ENCODE data around the gene CACNA1B. TPM values are rescaled to one million over a fixed set of nuclear protein-coding genes. Genes with fewer than 3 reads are reported as not detected.

Gene CACNA1B
- total RNA-seq, 1 donor from 2014 or later, result 0.84 TPM

- H3K36me3 ChIP-seq (ENCODE audit: control insufficient read depth, insufficient read depth, low read length), result no peaks in the 10 kb centered on the region
- H3K27me3 ChIP-seq (ENCODE audit: control insufficient read depth, insufficient read depth, low read length), result no peaks in the 10 kb centered on the region
- no peak for DNase-seq (ENCODE audit: low read depth)
- TF ChIP-seq, protein P1, sequence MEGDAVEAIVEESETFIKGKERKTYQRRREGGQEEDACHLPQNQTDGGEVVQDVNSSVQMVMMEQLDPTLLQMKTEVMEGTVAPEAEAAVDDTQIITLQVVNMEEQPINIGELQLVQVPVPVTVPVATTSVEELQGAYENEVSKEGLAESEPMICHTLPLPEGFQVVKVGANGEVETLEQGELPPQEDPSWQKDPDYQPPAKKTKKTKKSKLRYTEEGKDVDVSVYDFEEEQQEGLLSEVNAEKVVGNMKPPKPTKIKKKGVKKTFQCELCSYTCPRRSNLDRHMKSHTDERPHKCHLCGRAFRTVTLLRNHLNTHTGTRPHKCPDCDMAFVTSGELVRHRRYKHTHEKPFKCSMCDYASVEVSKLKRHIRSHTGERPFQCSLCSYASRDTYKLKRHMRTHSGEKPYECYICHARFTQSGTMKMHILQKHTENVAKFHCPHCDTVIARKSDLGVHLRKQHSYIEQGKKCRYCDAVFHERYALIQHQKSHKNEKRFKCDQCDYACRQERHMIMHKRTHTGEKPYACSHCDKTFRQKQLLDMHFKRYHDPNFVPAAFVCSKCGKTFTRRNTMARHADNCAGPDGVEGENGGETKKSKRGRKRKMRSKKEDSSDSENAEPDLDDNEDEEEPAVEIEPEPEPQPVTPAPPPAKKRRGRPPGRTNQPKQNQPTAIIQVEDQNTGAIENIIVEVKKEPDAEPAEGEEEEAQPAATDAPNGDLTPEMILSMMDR (IDR thresholded peaks at IDR 0.05; ENCODE audit: insufficient read depth, low read length, poor library complexity, severe bottlenecking), result no peak
- no peak overlapping the region for H3K4me3 ChIP-seq (ENCODE audit: low read depth, low read length)
Observed at GRCh38 chr9:138116521-138116920, 238.9 kb downstream of the CACNA1B start.

GRCh38 chr9:138117101-138117750 is 239.6 kb downstream of the CACNA1B start:
- Histone ChIP-seq H3K4me3 (ENCODE audit: low read depth, low read length) (no peak overlapping the region), H3K27me3 (ENCODE audit: control insufficient read depth, insufficient read depth, low read length) (no peaks in the 10 kb centered on the region), H3K36me3 (ENCODE audit: control insufficient read depth, insufficient read depth, low read length) (no peaks in the 10 kb centered on the region)
- no peak for DNase-seq (ENCODE audit: low read depth)
- TF ChIP-seq, protein P1 (IDR thresholded peaks at IDR 0.05; ENCODE audit: insufficient read depth, low read length, poor library complexity, severe bottlenecking), result no peak

DNA sequence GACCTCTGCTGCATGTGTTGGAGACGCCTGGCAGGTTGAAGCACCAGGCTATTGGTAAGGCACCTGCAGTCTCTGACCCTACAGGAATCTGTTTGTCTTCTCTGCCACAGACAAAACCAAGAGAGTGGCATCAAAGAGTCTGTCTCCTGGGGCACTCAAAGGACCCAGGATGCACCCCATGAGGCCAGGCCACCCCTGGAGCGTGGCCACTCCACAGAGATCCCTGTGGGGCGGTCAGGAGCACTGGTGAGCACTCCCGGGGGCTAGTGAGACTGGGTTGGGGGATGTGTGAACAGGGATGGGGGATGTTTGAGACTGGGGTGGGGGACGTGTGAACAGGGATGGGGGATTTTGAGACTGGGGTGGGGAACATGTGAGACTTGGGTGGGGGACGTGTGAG is 240.3 kb downstream of the CACNA1B start:
- TF ChIP-seq, protein P1 (IDR thresholded peaks at IDR 0.05; ENCODE audit: insufficient read depth, low read length, poor library complexity, severe bottlenecking), result no peak
- no peak for DNase-seq (ENCODE audit: low read depth)
- no peak overlapping the region for H3K4me3 ChIP-seq (ENCODE audit: low read depth, low read length)
- H3K36me3 ChIP-seq (ENCODE audit: control insufficient read depth, insufficient read depth, low read length), result no peaks in the 10 kb centered on the region
- H3K27me3 ChIP-seq (ENCODE audit: control insufficient read depth, insufficient read depth, low read length), result no peaks in the 10 kb centered on the region

GRCh38 chr9:138118601-138119071 is 241.1 kb downstream of the CACNA1B start:
- DNase-seq (ENCODE audit: low read depth), result no peak
- no peaks in the 10 kb centered on the region for H3K27me3 ChIP-seq (ENCODE audit: control insufficient read depth, insufficient read depth, low read length)
- TF ChIP-seq, protein P1 (IDR thresholded peaks at IDR 0.05; ENCODE audit: insufficient read depth, low read length, poor library complexity, severe bottlenecking), result no peak
- no peak overlapping the region for H3K4me3 ChIP-seq (ENCODE audit: low read depth, low read length)
- no peaks in the 10 kb centered on the region for H3K36me3 ChIP-seq (ENCODE audit: control insufficient read depth, insufficient read depth, low read length)

GRCh38 chr9:138119202-138120027 is 241.8 kb downstream of the CACNA1B start:
- Histone ChIP-seq H3K4me3 (ENCODE audit: low read depth, low read length) (no peak overlapping the region), H3K36me3 (ENCODE audit: control insufficient read depth, insufficient read depth, low read length) (no peaks in the 10 kb centered on the region), H3K27me3 (ENCODE audit: control insufficient read depth, insufficient read depth, low read length) (no peaks in the 10 kb centered on the region)
- TF ChIP-seq, protein P1 (IDR thresholded peaks at IDR 0.05; ENCODE audit: insufficient read depth, low read length, poor library complexity, severe bottlenecking), result no peak
- DNase-seq (ENCODE audit: low read depth), result no peak
